Measurements from ENCODE around the gene NEUROD4.
"Not testable (repeated sequence)": the region's sequence is repeated elsewhere in the genome, so short reads cannot be mapped to it uniquely, and the experiment has no call there.

NEUROD4 gene, protein sequence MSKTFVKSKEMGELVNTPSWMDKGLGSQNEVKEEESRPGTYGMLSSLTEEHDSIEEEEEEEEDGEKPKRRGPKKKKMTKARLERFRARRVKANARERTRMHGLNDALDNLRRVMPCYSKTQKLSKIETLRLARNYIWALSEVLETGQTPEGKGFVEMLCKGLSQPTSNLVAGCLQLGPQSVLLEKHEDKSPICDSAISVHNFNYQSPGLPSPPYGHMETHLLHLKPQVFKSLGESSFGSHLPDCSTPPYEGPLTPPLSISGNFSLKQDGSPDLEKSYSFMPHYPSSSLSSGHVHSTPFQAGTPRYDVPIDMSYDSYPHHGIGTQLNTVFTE

GRCh38 chr12:55019784-55020183, at the start of gene NEUROD4:
Gene NEUROD4 (plus strand): TSS chr12:55019974. CDS start chr12:55026440, 6,466 bp downstream.
- peak; percentile 48 for DNase-seq

DNA sequence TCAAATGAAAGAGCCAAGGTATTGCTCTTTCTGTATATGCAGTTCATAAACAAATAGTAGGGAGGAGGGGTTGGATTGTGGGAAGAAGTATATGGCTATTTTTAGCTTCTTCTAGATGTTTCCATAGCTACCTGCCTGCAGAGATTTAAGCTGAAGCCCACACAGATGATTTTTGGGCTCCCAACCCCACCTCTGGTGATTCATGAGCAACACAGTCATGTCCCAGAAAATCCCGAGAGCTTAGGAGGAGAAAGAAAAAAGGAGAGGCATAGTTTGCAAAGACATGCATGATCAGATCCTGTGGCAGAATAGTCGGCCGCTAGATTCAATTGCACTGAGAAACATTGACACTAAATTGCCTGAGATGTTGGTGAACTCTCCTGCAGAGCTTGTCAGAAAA, 49.0 kb upstream of the NEUROD4 start:
- DNase-seq, result no peak

DNA sequence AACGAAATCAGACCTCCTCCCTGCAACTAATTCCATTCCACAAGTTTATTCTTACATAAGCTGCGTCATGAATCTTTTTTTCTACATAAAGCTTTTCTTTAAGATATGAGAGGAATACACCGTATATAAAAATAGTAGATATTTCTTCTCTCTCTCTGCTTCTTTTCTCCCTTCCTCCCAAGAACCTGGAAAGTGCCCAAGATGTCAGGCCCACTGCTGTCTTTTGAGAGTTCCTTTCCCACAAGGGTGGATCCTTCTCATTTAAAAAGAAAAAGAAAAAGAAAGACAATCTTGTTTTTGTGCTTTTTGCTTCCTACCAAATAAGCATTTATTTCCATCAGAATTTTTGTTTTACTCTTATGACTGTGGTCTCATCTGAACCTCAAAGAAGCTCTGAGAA, 46.2 kb upstream of the NEUROD4 start:
- no peak for DNase-seq

GRCh38 chr12:54974279-54974678, 45.5 kb upstream of the NEUROD4 start:
- DNase-seq, result no peak

DNA sequence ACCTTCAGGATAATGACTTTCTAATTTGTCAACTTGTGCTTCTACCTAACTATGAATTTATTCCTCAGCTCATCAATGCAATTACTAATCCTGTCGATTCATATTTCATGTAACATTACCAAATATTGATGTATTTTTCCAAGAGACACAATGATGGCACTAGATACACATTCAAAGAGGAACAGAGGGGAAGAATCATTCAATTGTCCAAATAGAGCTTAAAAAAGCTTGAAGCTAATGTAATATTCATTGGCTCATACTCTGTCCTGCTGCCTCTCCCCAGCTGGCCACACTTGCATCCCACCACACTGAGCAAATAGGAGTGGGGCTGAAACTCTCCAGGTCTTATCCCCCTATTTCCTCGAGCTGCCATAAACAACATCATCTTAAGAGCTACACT, 44.5 kb upstream of the NEUROD4 start:
- no peak for DNase-seq

GRCh38 chr12:54975875-54976274, 43.9 kb upstream of the NEUROD4 start:
- no peak for DNase-seq

GRCh38 chr12:54977155-54977554, 42.6 kb upstream of the NEUROD4 start:
- peak; percentile 65 for DNase-seq

- no peak for DNase-seq
Measured at GRCh38 chr12:54977857-54978256, 41.9 kb upstream of the NEUROD4 start.

DNA sequence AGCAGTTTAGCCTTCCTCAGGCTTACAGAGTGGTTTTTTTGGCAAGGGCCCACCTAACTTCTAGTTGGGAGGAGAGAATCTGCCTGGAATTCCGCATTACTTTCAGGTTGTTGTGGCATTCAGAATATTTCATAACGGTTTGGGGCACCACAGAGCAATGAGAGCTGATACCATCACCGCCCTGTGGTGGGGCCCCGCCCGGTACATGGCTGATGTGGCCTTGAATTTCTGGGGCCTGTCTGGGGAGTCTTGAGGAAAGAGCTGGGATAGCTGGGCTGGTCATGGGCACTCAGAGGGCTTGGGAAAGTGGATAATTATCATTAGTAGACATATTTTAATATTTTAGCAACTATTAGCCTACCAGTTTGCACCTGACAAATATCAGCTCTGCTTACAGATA, 39.4 kb upstream of the NEUROD4 start:
- DNase-seq, result no peak

DNA sequence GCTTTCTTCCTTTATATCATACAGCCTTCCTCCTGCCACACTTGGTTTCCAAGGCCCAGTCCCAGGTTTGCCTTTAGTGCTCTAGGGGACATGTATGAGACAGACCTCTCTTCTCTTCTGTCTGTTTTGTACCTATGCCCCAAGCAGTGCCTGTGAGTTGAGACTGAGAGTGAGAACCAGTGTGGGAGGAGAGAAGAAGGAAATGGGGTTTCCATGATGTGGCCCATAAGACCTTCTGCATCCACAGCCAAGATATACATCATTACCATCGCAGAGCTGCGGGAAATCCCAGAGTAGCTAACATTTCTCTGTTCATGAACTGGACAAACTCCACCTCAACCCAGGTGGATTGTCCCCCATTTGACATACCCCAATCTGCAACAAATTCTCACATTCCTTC, 38.0 kb upstream of the NEUROD4 start:
- DNase-seq, result no peak

- DNase-seq, result no peak
Measured at GRCh38 chr12:54983536-54984101, 36.2 kb upstream of the NEUROD4 start.

DNA sequence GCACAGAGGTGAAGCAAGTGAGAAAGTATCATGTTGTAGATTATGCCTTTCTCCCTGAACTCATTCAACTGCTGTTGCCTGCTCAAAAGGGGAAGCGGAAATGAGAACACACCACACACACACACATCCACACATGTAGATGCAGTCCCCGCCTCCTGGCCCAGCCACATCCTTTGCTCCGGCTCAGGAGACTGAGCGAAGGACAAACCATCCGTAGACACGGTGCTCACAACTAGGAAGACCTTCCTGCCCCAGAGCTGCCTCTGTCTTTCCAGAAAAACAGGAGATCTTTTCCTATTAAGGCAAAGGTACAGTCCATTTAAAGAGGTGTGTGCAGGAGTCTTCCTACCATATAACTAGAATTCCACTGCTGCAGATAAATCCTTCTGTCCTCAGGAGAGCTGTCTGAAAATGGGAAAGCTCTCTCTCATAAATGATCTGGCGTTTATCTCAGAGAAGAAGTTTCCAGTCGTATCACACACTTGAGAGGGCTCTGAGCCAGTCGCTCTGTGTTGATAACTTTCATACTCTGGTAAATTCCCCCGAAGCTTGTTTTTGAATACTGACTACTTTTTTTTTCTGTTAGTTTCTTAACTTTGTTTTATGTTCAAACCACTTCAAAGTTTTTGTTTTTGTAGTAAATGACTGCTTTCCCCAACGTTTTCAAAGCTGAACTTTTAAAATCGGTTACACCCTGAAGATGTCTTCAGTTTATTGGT, 35.0 kb upstream of the NEUROD4 start, which contains the start of gene TESPA1:
Gene TESPA1 (minus strand): TSS at position 105 of the 719 bp plus-strand sequence. CDS start 10,200 bp downstream, outside the sequence.
- peak; percentile 13 for DNase-seq

DNA sequence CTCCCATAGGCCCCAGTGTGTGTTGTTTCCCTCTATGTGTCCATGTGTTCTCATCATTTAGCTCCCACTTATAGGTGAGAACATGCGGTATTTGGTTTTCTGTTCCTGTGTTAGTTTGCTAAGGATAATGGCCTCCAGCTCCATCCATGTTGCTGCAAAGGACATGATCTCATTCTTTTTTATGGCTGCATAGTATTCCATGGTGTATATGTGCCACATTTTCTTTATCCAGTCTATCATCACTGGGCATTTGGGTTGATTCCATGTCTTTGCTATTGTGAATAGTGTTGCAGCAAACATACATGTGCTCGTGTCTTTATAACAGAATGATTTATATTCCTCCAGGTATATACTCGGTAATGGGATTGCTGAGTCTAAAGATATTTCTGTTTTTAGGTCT, 33.0 kb upstream of the NEUROD4 start:
- not testable (repeated sequence) for DNase-seq

DNA sequence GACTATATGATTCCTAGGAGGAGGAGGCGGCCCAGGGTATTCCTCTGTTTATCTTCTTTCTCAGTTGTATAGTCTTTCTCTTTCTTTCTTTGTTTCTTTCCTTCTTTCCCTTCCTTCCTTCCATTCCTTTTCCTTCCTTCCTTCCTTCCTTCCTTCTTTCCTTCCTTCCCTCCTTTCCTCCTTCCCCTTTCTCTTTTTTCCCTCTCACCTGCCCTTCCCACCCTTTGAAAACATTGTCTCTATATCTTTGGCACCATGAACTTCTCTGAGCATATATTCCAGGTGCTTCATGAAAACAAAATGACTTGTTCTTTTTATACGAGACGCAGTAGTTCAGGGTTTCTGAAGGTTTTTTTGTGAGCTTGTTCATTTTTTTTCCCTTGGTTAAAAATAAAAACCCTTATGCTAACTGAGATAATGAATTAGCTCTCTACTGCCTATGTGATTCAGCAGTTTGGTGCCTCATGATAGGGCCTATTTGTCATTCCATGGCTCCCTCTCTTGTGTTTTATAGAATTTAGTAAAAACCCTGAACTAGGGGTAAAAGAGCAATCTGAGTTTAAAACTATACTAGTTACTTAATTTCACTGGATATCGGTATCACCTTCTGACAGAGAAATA, 32.1 kb upstream of the NEUROD4 start:
- DNase-seq, result no peak

- peak; percentile 32 for DNase-seq
Measured at GRCh38 chr12:54988402-54989054, 31.2 kb upstream of the NEUROD4 start.

- DNase-seq, result no peak
Measured at GRCh38 chr12:54989829-54990228, 29.9 kb upstream of the NEUROD4 start.

- DNase-seq, result no peak
Measured at GRCh38 chr12:54991161-54991990, 28.4 kb upstream of the NEUROD4 start.

DNA sequence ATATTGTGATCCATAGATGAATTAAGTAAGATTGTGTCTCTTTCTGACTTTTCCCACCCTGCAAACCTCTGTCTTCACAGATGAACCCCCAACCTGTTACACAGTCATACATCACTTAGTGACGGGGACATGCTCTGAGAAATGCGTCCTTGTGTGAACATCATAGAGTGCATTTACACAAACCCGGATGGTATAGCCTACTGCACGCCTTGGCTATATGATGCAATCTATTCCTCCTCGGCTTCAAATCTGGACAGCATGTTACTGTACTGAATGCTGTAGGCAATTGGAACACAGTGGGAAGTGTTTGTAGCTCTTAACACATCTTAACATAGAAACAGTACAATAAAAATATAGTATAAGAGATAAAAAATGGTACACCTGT, 27.8 kb upstream of the NEUROD4 start:
- no peak for DNase-seq

- DNase-seq, result peak; percentile 63
Measured at GRCh38 chr12:54993181-54993835, 26.5 kb upstream of the NEUROD4 start.

GRCh38 chr12:54996205-54996604, 23.6 kb upstream of the NEUROD4 start:
- DNase-seq, result no peak

DNA sequence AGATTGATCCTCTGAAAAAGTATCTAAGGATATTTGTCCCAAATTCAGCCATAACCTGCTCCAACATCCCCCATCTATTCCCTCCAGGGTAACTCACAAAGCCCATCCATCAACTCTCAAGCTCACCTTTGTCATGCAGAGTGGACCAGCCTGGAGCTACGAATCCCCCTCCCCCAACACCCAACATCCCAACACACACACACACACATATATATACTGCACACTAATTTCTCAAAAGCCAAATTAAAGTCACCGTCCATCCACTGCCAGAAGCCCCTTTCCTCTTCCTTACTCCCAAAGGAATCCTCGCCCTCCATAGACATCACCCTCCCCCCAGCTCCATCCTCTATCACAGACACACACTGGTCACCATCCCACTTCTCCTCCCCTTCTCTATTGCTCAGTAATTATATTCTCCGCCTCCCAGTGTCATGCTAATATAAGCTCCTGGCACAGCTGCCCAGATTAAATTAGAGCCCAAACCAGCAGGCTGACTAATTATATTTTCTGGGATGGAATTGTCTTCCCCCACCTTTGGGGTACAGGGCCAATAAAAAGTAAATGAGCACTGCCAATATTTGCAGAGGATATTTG, 21.7 kb upstream of the NEUROD4 start:
- no peak for DNase-seq
